GM12892 (cell line): ENCODE measurements around the gene HSD11B2.

Experiments used
- DNase-seq: peaks from one replicate; pipeline ENCODE4 v3.0.0; 2011; ENCODE audit not compliant: insufficient read length
- FAIRE-seq: peaks from 2 replicates; lab custom pipeline; 2011; peaks lifted over from hg19 to GRCh38; lab: Jason Lieb, UNC
- POLR2A ChIP-seq: IDR thresholded peaks from 2 replicates; pipeline ENCODE4 v1.6.1; 2011; ENCODE audit warnings: low read depth, low read length, control low read depth
- POLR2AphosphoS5 ChIP-seq: IDR thresholded peaks from 2 replicates; pipeline ENCODE4 v1.6.1; 2011; ENCODE audit warnings: low read depth, low read length, control low read depth
- TAF1 ChIP-seq: IDR thresholded peaks from 2 replicates; pipeline ENCODE4 v1.6.1; 2011; ENCODE audit warnings: low read depth, mild to moderate bottlenecking, control low read depth, low read length, borderline replicate concordance

Gene HSD11B2

GRCh38 chr16:67448580-67448979, 17.7 kb downstream of the HSD11B2 start:
- FAIRE-seq (no peak), DNase-seq (no peak)
- TF ChIP-seq POLR2A (no peak), POLR2AphosphoS5 (no peak), TAF1 (no peak)

- DNase-seq: no peak
- FAIRE-seq: no peak
- TF ChIP-seq POLR2A: no peak
- no peak for TF ChIP-seq TAF1
- TF ChIP-seq POLR2AphosphoS5: no peak
Observed at GRCh38 chr16:67449336-67449735, 18.4 kb downstream of the HSD11B2 start.

- no peak for TF ChIP-seq POLR2A
- no peak for TF ChIP-seq TAF1
- DNase-seq (no peak), FAIRE-seq (no peak)
Observed at GRCh38 chr16:67449739-67450138, 18.8 kb downstream of the HSD11B2 start.

GRCh38 chr16:67451061-67451703, 20.3 kb downstream of the HSD11B2 start:
- TF ChIP-seq POLR2AphosphoS5 (no peak), TAF1 (no peak), POLR2A (no peak)
- DNase-seq (no peak), FAIRE-seq (no peak)

- no peak for FAIRE-seq
- TF ChIP-seq POLR2AphosphoS5 (no peak), POLR2A (no peak), TAF1 (no peak)
Observed at GRCh38 chr16:67451704-67452435, 20.9 kb downstream of the HSD11B2 start.

GRCh38 chr16:67454104-67454503, 23.2 kb downstream of the HSD11B2 start:
- TF ChIP-seq POLR2A (no peak), POLR2AphosphoS5 (no peak), TAF1 (no peak)
- FAIRE-seq (no peak), DNase-seq (no peak)

More at GRCh38 chr16:67451704-67452435, 20.9 kb downstream of the HSD11B2 start:
- DNase-seq: no peak

- DNase-seq (no peak), FAIRE-seq (no peak)
- TF ChIP-seq POLR2AphosphoS5 (no peak), TAF1 (no peak), POLR2A (no peak)
Observed at GRCh38 chr16:67454852-67455251, 23.9 kb downstream of the HSD11B2 start.

- FAIRE-seq (no peak), DNase-seq (no peak)
- TF ChIP-seq POLR2A (no peak), TAF1 (no peak), POLR2AphosphoS5 (no peak)
Observed at GRCh38 chr16:67456391-67457081, 25.6 kb downstream of the HSD11B2 start.

GRCh38 chr16:67457611-67458010, 26.7 kb downstream of the HSD11B2 start:
- FAIRE-seq (no peak), DNase-seq (no peak)
- TF ChIP-seq POLR2A: no peak
- no peak for TF ChIP-seq POLR2AphosphoS5
- TF ChIP-seq TAF1: no peak

- FAIRE-seq (no peak), DNase-seq (no peak)
- no peak for TF ChIP-seq POLR2A
- no peak for TF ChIP-seq POLR2AphosphoS5
- TF ChIP-seq TAF1: no peak
Observed at GRCh38 chr16:67458121-67458641, 27.3 kb downstream of the HSD11B2 start.

GRCh38 chr16:67459066-67459860, 28.3 kb downstream of the HSD11B2 start:
- TF ChIP-seq TAF1: no peak
- TF ChIP-seq POLR2A: no peak
- no peak for TF ChIP-seq POLR2AphosphoS5
- DNase-seq: no peak
- no peak for FAIRE-seq
